Thyroid gland (tissue), 4 donors: ENCODE results near the gene SLC24A3. TPM values are rescaled to one million over a fixed set of nuclear protein-coding genes. Genes with fewer than 3 reads are reported as not detected.

Experiments used
- DNase-seq, 2 donors: peaks; one replicate each; pipeline ENCODE4 v3.0.0-alpha.2; 2019
- H3K27ac ChIP-seq, 3 donors: fragments of 200-600 bp; sonication (generic); 1 replicate in 2 of 3; 2 replicates in 1 of 3; pipeline ENCODE4 v1.5.1; 2016 to 2019; ENCODE audit warnings: mild to moderate bottlenecking in 1 of 3, moderate library complexity in 1 of 3
- H3K27me3 ChIP-seq: fragments of 200-600 bp; sonication (generic); one replicate; pipeline ENCODE4 v1.5.1; 2019
- H3K36me3 ChIP-seq, 2 donors: fragments of 200-600 bp; sonication (generic); one replicate each; pipeline ENCODE4 v1.5.1; 2016 to 2019
- H3K4me1 ChIP-seq, 2 donors: fragments of 200-600 bp; sonication (generic); one replicate each; pipeline ENCODE4 v1.5.1; 2017 to 2019
- H3K4me3 ChIP-seq, 3 donors: fragments of 200-600 bp; sonication (generic); replicated peaks in 1 of 3; 1 replicate in 2 of 3; 2 replicates in 1 of 3; pipeline ENCODE4 v1.5.1; 2016; ENCODE audit warnings: mild to moderate bottlenecking in 1 of 3
- H3K9me3 ChIP-seq: fragments of 200-600 bp; sonication (generic); one replicate; pipeline ENCODE4 v1.5.1; 2017
- POLR2A ChIP-seq, 2 donors: fragments of 450-650 bp; IDR thresholded peaks; one replicate each; pipeline ENCODE4 v1.6.1; 2017; ENCODE audit warnings: antibody characterized with exemption in 2 of 2, mild to moderate bottlenecking in 2 of 2, moderate library complexity in 1 of 2
- WGBS, 2 donors: methylation state at CpG; one replicate each; pipeline ENCODE4 v1.1.5; 2017; 5-methylcytosine and 5-hydroxymethylcytosine counted together
- intact Hi-C: fragments of 100-400 bp; cut with DNase I; formaldehyde crosslinking; loops from one replicate; pipeline ENCODE4 v1.15.1; 2023
- total RNA-seq, 4 donors: library from RNA; depleted of rRNA; stranded (reverse); fragments of >200 nt; gene quantifications; one replicate each; pipeline ENCODE4 v1.2.3, GENCODE V29; 2016
- TF ChIP-seq, protein P1 (sequence below), 6 experiments: fragments of 200-600 bp in 3 of 6; fragments of 450-650 bp in 3 of 6; sonication (generic) in 3 of 6; IDR thresholded peaks; one replicate each; pipeline ENCODE4 v1.5.1; 2016 to 2019; ENCODE audit warnings: antibody characterized with exemption in 6 of 6, mild to moderate bottlenecking in 2 of 6, inconsistent platforms in 1 of 6, moderate library complexity in 1 of 6

Gene SLC24A3
- total RNA-seq, 4 donors from 2014 or later, result 4.0 to 8.1 (median 6.3) TPM

DNA sequence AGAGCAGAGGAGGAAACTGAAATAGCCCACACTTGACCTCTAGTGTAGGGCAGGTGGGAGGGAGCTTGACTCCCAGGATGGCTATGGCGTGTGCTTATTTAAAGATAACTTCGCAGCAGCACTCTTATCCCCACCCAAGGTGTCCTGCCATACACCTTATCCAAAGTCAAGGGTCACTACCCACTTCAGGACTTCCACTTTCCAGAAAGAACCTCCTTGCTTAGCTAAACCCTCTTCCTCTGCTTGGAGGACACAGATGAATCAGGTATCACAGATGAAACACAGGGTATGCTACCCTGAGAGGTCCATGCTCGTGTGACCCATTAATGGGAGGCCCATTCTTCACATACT lies 547.9 kb downstream of the SLC24A3 start:
- Histone ChIP-seq H3K4me3 (no peak overlapping the region), H3K27ac (peak overlapping the region; percentile 53 to 97 (median 97)), H3K4me1 (peaks cover 27 to 47% of the 10 kb centered on the region in 2 donors), H3K9me3 (no peaks in the 10 kb centered on the region), H3K36me3 (no peaks in the 10 kb centered on the region), H3K27me3 (no peaks in the 10 kb centered on the region)
- DNase-seq, result no peak
- no peak for TF ChIP-seq POLR2A (IDR thresholded peaks at IDR 0.05)
- TF ChIP-seq, protein P1, sequence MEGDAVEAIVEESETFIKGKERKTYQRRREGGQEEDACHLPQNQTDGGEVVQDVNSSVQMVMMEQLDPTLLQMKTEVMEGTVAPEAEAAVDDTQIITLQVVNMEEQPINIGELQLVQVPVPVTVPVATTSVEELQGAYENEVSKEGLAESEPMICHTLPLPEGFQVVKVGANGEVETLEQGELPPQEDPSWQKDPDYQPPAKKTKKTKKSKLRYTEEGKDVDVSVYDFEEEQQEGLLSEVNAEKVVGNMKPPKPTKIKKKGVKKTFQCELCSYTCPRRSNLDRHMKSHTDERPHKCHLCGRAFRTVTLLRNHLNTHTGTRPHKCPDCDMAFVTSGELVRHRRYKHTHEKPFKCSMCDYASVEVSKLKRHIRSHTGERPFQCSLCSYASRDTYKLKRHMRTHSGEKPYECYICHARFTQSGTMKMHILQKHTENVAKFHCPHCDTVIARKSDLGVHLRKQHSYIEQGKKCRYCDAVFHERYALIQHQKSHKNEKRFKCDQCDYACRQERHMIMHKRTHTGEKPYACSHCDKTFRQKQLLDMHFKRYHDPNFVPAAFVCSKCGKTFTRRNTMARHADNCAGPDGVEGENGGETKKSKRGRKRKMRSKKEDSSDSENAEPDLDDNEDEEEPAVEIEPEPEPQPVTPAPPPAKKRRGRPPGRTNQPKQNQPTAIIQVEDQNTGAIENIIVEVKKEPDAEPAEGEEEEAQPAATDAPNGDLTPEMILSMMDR (IDR thresholded peaks at IDR 0.05), result no peak
- intact Hi-C loops, result no loop called here
- WGBS, 2 donors, result 80 to 85% methylated on average over 3 of the region's 3 CpGs

DNA sequence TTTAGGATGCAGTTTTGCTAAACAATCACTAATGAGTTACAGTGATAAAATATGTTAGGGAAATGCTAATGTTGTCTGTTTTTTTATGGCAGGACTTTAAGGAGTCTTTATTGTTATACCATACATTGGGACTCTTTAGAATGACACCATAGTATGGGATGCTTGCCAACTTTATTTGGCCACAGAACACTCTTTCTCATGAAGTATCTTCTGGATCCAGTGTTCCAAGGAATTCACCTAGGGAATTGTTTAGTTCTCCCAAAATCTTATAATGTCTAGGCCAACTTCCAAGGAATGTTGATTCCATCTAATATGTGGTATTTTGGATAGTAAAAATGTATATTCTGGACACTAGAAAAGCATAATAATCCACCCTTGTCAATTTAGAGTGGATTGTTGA lies 548.9 kb downstream of the SLC24A3 start:
- H3K27ac ChIP-seq, result peak overlapping the region in 2 of 3 donors; percentile 18 to 97
- no peaks in the 10 kb centered on the region for H3K9me3 ChIP-seq
- H3K27me3 ChIP-seq, result no peaks in the 10 kb centered on the region
- no peaks in the 10 kb centered on the region for H3K36me3 ChIP-seq
- H3K4me1 ChIP-seq, result peaks cover 27 to 49% of the 10 kb centered on the region in 2 donors
- H3K4me3 ChIP-seq, result no peak overlapping the region
- DNase-seq, result no peak
- TF ChIP-seq POLR2A (IDR thresholded peaks at IDR 0.05), result no peak
- TF ChIP-seq, protein P1 (IDR thresholded peaks at IDR 0.05), result no peak
- intact Hi-C loops, result no loop called here

- intact Hi-C loops, result no loop called here
- TF ChIP-seq, protein P1 (IDR thresholded peaks at IDR 0.05), result no peak
- no peak for TF ChIP-seq POLR2A (IDR thresholded peaks at IDR 0.05)
- no peaks in the 10 kb centered on the region for H3K9me3 ChIP-seq
- DNase-seq, result peak; percentile 77 to 79
- peak overlapping the region; percentile 17 to 97 (median 18) for H3K27ac ChIP-seq
- H3K27me3 ChIP-seq, result no peaks in the 10 kb centered on the region
- WGBS, 2 donors, result 9 to 30% methylated on average over 2 of the region's 2 CpGs
- no peak overlapping the region for H3K4me3 ChIP-seq
- peaks cover 25 to 51% of the 10 kb centered on the region in 2 donors for H3K4me1 ChIP-seq
- no peaks in the 10 kb centered on the region for H3K36me3 ChIP-seq
Measured at GRCh38 chr20:19761841-19762240, 549.4 kb downstream of the SLC24A3 start.

DNA sequence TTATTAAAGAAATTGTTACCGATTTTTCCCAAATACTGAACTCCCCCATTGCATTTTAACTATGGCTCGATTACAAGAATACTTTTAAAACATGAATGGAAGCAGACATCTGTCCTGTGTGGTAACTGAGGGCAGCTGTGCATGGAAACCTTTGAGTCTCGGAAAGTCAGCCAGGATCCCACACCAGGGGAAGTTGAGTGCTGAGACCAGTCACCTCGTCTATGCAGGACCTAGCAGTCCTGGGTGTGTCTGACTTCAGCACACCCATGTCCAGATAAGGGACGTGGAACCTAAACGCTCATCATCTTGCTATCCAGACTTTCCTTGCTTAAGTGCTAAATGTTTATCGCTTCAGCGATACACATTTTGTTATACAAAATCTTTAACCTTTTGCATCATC lies 551.8 kb downstream of the SLC24A3 start:
- DNase-seq, result no peak
- Histone ChIP-seq H3K27me3 (no peaks in the 10 kb centered on the region), H3K27ac (no peak overlapping the region), H3K4me3 (no peak overlapping the region), H3K36me3 (no peaks in the 10 kb centered on the region), H3K9me3 (no peaks in the 10 kb centered on the region), H3K4me1 (peaks cover 27 to 53% of the 10 kb centered on the region in 2 donors)
- intact Hi-C loops, result no loop called here
- 78 to 80% methylated on average over 8 of the region's 8 CpGs for WGBS, 2 donors
- no peak for TF ChIP-seq POLR2A (IDR thresholded peaks at IDR 0.05)
- TF ChIP-seq, protein P1 (IDR thresholded peaks at IDR 0.05), result no peak

GRCh38 chr20:19765266-19765665 lies 552.8 kb downstream of the SLC24A3 start:
- intact Hi-C loops, result no loop called here

More at GRCh38 chr20:19765266-19765665, 552.8 kb downstream of the SLC24A3 start:
- DNase-seq, result peak in 1 of 2 donors; percentile 41
- Histone ChIP-seq H3K36me3 (no peaks in the 10 kb centered on the region), H3K27ac (no peak overlapping the region), H3K4me1 (peaks cover 18 to 42% of the 10 kb centered on the region in 2 donors), H3K9me3 (no peaks in the 10 kb centered on the region), H3K4me3 (no peak overlapping the region), H3K27me3 (no peaks in the 10 kb centered on the region)
- no peak for TF ChIP-seq POLR2A (IDR thresholded peaks at IDR 0.05)
- TF ChIP-seq, protein P1 (IDR thresholded peaks at IDR 0.05), result no peak
- WGBS, 2 donors, result 87 to 98% methylated on average over 2 of the region's 2 CpGs
